ENCODE results near the gene TRDN.
"Not testable (repeated sequence)": the region's sequence is repeated elsewhere in the genome, so short reads cannot be mapped to it uniquely, and the experiment has no call there.

Gene TRDN

GRCh38 chr6:123569575-123569974 is 67.2 kb downstream of the TRDN start:
- no peak for DNase-seq (ENCODE audit: low read depth)
- TF ChIP-seq, protein P1, sequence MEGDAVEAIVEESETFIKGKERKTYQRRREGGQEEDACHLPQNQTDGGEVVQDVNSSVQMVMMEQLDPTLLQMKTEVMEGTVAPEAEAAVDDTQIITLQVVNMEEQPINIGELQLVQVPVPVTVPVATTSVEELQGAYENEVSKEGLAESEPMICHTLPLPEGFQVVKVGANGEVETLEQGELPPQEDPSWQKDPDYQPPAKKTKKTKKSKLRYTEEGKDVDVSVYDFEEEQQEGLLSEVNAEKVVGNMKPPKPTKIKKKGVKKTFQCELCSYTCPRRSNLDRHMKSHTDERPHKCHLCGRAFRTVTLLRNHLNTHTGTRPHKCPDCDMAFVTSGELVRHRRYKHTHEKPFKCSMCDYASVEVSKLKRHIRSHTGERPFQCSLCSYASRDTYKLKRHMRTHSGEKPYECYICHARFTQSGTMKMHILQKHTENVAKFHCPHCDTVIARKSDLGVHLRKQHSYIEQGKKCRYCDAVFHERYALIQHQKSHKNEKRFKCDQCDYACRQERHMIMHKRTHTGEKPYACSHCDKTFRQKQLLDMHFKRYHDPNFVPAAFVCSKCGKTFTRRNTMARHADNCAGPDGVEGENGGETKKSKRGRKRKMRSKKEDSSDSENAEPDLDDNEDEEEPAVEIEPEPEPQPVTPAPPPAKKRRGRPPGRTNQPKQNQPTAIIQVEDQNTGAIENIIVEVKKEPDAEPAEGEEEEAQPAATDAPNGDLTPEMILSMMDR (conservative IDR thresholded peaks at IDR 0.05; ENCODE audit: low read depth, low read length) = no peak
- H3K4me3 ChIP-seq (ENCODE audit: low read length) = no peak overlapping the region

- no peak overlapping the region for H3K4me3 ChIP-seq (ENCODE audit: low read length)
- TF ChIP-seq, protein P1 (conservative IDR thresholded peaks at IDR 0.05; ENCODE audit: low read depth, low read length) = no peak
- no peak for DNase-seq (ENCODE audit: low read depth)
Measured at GRCh38 chr6:123565529-123565928, 71.2 kb downstream of the TRDN start.

DNA sequence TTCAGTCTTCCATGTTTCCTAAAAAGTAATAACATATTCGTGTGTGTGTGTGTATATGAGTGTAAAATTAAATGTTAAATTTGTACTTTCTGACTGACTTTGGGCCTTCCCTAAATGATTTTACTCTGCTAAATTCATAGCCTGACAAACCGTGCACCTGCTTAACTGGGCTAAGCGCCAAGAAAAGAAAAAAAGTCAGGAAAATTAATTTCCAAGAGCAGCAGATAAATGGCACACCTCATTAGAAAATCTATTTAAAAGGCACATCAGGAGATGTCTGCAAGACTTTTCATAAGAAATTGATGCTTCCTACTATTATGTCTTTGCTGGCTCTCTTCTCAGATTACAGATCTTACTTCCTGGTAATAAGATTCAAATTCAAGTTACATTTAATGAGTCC is 72.4 kb downstream of the TRDN start:
- TF ChIP-seq, protein P1 (conservative IDR thresholded peaks at IDR 0.05; ENCODE audit: low read depth, low read length) = no peak
- no peak overlapping the region for H3K4me3 ChIP-seq (ENCODE audit: low read length)
- DNase-seq (ENCODE audit: low read depth) = no peak

DNA sequence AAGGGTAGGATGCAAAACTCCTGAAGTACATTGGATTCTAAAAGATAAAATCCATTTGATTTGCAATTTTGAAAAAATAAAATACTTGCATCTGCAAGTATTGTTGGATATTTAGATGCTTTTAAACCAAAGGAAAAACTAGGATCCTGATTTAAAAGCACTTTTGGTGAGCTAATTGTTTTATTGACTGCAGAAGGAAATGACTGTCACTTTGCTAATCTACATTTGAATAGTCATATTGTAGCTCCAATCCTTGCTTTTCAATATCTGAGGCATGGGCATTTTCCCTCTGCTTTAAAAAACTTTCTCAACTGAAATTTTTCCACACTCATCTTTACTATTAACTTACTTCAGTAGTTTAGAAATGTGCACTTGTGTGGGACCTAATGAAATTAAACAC is 74.1 kb downstream of the TRDN start:
- no peak for DNase-seq (ENCODE audit: low read depth)
- TF ChIP-seq, protein P1 (conservative IDR thresholded peaks at IDR 0.05; ENCODE audit: low read depth, low read length) = no peak

DNA sequence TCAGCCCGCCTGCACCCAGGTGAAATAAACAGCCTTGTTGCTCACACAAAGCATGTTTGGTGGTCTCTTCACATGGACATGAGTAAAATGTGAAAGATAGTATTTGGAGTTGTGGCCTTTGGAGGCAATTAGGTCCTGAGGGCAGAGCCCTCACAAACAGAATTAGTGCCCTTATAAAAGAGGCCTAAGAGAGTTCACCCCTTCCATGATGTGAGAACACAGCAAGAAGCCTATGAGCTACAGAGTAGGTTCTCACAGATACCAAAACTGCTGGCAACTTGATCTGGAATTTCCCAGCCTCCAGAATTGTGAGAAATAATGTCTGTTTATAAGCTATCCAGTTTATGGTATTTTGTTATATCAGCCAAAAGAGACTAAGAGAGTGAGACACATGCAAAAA is 74.5 kb downstream of the TRDN start:
- no peak for DNase-seq (ENCODE audit: low read depth)
- TF ChIP-seq, protein P1 (conservative IDR thresholded peaks at IDR 0.05; ENCODE audit: low read depth, low read length) = no peak
- H3K4me3 ChIP-seq (ENCODE audit: low read length) = no peak overlapping the region

More for the DNA sequence above, 74.1 kb downstream of the TRDN start:
- no peak overlapping the region for H3K4me3 ChIP-seq (ENCODE audit: low read length)

DNA sequence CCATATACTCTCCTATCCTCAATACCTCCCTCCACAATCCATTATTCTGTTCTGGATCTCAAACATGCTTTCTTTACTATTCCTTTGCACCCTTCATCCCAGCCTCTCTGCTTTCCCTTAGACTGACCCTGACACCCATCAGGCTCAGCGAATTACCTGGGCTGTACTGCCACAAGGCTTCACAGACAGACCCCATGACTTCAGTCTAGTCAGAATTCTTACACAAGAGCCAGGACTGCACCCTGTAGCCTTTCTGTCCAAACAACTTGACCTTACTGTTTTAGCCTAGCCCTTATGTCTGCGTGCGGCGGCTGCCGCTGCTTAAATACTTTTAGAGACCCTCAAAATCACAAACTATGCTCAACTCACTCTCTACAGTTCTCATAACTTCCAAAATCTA is 76.9 kb downstream of the TRDN start:
- not testable (repeated sequence) for DNase-seq (ENCODE audit: low read depth); H3K4me3 ChIP-seq (ENCODE audit: low read length)

DNA sequence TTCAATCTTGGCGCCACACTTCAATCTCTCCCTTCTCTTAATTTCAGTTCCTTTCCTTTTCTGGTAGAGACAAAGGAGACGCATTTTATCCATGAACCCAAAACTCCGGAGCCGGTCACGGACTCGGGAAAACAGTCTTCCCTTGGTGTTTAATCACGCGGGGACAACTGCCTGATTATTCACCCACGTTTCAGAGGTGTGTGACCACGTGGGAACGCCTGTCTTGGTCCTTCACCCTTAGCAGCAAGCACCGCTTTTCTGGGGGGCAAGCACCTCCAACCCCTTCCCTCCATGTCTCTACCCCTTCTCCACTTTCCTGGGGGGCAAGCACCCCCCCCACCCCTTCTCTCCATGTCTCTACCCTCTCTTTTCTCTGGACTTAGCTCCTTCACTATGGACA is 79.3 kb downstream of the TRDN start:
- H3K4me3 ChIP-seq (ENCODE audit: low read length); DNase-seq (ENCODE audit: low read depth): not testable (repeated sequence)

DNA sequence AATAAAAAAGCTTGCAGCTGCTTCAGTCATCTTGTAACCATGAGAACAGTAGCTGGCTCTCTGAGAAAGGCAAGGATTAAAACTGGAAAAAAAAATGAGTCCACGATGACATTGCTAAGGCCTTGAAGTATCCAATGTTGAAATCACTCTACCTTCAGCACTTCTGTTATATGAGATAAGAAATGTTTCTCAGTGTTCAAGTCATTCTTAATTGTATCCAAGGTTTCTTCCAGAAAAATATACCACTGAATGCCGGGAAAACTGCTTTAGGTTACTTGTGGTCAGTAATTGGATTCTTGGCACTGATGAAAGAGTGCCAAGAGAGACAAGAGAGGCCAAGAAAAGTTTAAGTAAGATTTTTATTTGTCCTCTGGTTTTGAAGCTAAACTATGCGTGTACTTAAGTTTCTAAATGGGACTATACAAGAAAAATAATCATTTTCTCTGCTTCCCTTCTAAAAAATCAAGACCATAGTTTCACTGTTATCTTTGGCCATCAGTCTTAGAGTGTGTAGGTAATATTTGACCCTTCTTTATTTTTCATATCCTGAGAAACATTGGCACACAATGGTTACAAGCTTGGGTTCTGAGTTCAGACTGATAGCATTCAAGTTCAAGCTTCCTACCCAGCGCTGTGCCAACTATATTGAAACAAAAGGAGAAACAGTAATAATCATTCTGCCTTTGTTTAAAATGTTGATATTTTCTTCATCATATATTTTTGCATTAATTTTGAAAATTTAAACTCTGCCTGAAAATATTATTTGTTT is 84.6 kb downstream of the TRDN start:
- no peak overlapping the region for H3K4me3 ChIP-seq (ENCODE audit: low read length)
- TF ChIP-seq, protein P1 (conservative IDR thresholded peaks at IDR 0.05; ENCODE audit: low read depth, low read length) = no peak
- peak; percentile 75 for DNase-seq (ENCODE audit: low read depth)
